Endodermal cell (in vitro differentiated cells): ENCODE measurements around the gene LSM3. TPM values are rescaled to one million over a fixed set of nuclear protein-coding genes. Genes with fewer than 3 reads are reported as not detected.

Experiments used
- DNase-seq: peaks from one replicate; pipeline ENCODE4 v3.0.0-alpha.2; 2017
- H3K27ac ChIP-seq: 2 replicates; pipeline ENCODE4 v1.5.1; 2013; ENCODE audit warnings: mild to moderate bottlenecking, low read depth, low read length, moderate library complexity
- H3K27me3 ChIP-seq: 2 replicates; pipeline ENCODE4 v1.6.1; 2013; ENCODE audit warnings: mild to moderate bottlenecking, low read length, moderate library complexity; ENCODE audit not compliant: insufficient read depth, control insufficient read depth, poor library complexity, severe bottlenecking
- H3K36me3 ChIP-seq: 2 replicates; pipeline ENCODE4 v1.7.0; 2013; ENCODE audit warnings: mild to moderate bottlenecking, low read length, moderate library complexity; ENCODE audit not compliant: control insufficient read depth, insufficient read depth
- H3K4me1 ChIP-seq: one replicate; pipeline ENCODE4 v1.7.0; 2013; ENCODE audit warnings: low read length; ENCODE audit not compliant: control insufficient read depth, insufficient read depth
- H3K4me3 ChIP-seq: 2 replicates; pipeline ENCODE4 v1.5.1; 2013; ENCODE audit warnings: mild to moderate bottlenecking, low read length, moderate library complexity
- H3K9ac ChIP-seq: 2 replicates; pipeline ENCODE4 v1.6.1; 2013; ENCODE audit warnings: mild to moderate bottlenecking, low read length, moderate library complexity; ENCODE audit not compliant: poor library complexity, severe bottlenecking; ENCODE audit errors: extremely low read depth
- H3K9me3 ChIP-seq: 2 replicates; pipeline ENCODE4 v1.6.1; 2013; ENCODE audit warnings: mild to moderate bottlenecking, low read length, moderate library complexity; ENCODE audit not compliant: control insufficient read depth
- H3K27ac Mint-ChIP-seq: 2 replicates; pipeline ENCODE4 v1.8.0; 2020; ENCODE audit warnings: mixed read lengths
- H3K27me3 Mint-ChIP-seq: 2 replicates; pipeline ENCODE4 v1.8.0; 2021; ENCODE audit warnings: mild to moderate bottlenecking, mixed read lengths; ENCODE audit not compliant: insufficient read depth
- H3K36me3 Mint-ChIP-seq: 2 replicates; pipeline ENCODE4 v1.8.0; 2020; ENCODE audit warnings: low read depth, mixed read lengths
- H3K4me1 Mint-ChIP-seq: 2 replicates; pipeline ENCODE4 v1.8.0; 2020; ENCODE audit warnings: mixed read lengths
- H3K4me3 Mint-ChIP-seq: 2 replicates; pipeline ENCODE4 v1.8.0; 2020; ENCODE audit warnings: mild to moderate bottlenecking, moderate library complexity, mixed read lengths
- H3K9me3 Mint-ChIP-seq: 2 replicates; pipeline ENCODE4 v1.8.0; 2020; ENCODE audit warnings: mild to moderate bottlenecking, mixed read lengths
- WGBS, 2 experiments: methylation state at CpG; one replicate each; pipeline versions ENCODE4 v1.1.5 to v1.1.7; 2013; ENCODE audit warnings: missing lambda C conversion rate in 2 of 2, mixed read lengths in 1 of 2; ENCODE audit not compliant: insufficient coverage in 1 of 2, insufficient read length in 1 of 2; 5-methylcytosine and 5-hydroxymethylcytosine counted together
- total RNA-seq, 2 donors: library from RNA; stranded (reverse); fragmentation: NEBNext Ultra II Directional in 1 of 2; extraction: Animal tissue kit (Norgen Biotek cat#: 25700) in 1 of 2; gene quantifications; 2 replicates in 1 of 2; 3 replicates in 1 of 2; pipeline ENCODE4 v1.2.1, GENCODE V29; 2021
- TF ChIP-seq, protein P1 (sequence below): fragments of 200-600 bp; sonication (generic); conservative IDR thresholded peaks from 2 replicates; pipeline ENCODE4 v1.5.0; 2021; ENCODE audit warnings: antibody characterized with exemption, mild to moderate bottlenecking

The LSM3 gene
- total RNA-seq, 2 donors from 2014 or later: 18.1 to 19.7 TPM

DNA sequence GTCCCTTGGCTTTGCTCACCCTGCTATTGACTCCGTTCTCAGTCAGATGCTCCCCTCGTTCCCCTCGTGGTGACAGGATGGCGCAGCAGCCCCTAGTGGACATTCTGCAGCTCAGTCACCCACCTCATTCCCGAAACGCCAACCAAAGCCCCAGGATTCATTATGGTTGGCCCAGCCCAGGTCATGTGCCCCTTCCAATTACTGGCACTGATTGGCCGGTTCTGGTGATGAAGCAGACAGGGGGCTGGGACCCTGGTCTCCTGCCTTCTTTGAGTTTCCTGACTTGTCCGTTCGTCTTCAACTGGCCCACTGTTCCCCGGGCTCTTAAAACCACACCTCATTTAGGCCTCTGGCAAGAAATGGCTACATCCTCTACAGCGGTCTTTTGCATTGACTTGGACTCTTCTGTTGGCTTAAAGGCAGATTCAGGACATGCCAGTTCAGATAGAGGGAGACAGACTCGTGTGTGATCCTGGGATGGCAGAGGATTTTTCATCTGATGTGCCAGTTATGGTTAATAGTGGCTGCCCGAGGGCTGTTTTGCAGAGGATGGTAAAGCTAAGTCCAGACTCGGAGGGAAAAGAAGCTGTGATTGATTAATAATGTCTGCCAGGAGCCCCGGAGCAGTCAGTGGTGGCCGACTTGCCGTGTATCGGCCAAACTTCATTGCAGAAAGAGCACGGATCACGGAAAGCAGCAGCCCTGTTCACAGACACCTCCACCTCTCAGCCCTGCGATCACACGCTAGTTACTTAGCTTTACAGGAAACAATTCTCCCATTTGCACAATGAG is 37.8 kb downstream of the LSM3 start:
- Mint-ChIP-seq H3K4me3 (peak overlapping the region; percentile 60), H3K27ac (peak overlapping the region; percentile 80), H3K4me1 (no peaks in the 10 kb centered on the region), H3K9me3 (peaks cover 31% of the 10 kb centered on the region), H3K36me3 (no peaks in the 10 kb centered on the region), H3K27me3 (peaks cover 21% of the 10 kb centered on the region)
- TF ChIP-seq, protein P1, sequence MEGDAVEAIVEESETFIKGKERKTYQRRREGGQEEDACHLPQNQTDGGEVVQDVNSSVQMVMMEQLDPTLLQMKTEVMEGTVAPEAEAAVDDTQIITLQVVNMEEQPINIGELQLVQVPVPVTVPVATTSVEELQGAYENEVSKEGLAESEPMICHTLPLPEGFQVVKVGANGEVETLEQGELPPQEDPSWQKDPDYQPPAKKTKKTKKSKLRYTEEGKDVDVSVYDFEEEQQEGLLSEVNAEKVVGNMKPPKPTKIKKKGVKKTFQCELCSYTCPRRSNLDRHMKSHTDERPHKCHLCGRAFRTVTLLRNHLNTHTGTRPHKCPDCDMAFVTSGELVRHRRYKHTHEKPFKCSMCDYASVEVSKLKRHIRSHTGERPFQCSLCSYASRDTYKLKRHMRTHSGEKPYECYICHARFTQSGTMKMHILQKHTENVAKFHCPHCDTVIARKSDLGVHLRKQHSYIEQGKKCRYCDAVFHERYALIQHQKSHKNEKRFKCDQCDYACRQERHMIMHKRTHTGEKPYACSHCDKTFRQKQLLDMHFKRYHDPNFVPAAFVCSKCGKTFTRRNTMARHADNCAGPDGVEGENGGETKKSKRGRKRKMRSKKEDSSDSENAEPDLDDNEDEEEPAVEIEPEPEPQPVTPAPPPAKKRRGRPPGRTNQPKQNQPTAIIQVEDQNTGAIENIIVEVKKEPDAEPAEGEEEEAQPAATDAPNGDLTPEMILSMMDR: peak; percentile 89
- WGBS, 2 experiments: 67 to 79% methylated on average over 15 to 22 of the region's 22 CpGs
- Histone ChIP-seq H3K27me3 (peaks cover 9% of the 10 kb centered on the region), H3K27ac (no peak overlapping the region), H3K4me3 (no peak overlapping the region), H3K36me3 (no peaks in the 10 kb centered on the region), H3K4me1 (no peaks in the 10 kb centered on the region), H3K9me3 (peaks cover 23% of the 10 kb centered on the region), H3K9ac (no peak overlapping the region)
- peak; percentile 95 for DNase-seq

DNA sequence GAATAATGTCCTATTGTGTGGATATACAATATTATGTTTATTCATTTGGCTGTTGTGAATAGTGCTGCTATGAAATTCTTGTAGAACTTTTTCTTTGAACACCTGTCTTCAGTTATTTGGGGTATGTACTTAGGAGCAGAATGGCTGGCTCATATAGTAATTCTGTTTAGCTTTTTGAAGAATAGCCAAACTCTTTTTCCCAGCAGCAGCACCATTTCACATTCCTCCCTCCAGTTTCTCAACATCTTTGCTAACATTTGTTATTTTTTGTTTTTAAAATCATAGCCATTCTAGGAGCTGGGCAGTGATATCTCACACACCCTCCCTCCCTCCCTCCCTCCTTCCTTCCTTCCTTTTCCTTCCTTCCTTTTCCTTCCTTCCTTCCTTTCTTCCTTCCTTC is 39.7 kb downstream of the LSM3 start:
- Histone ChIP-seq H3K27me3 (peaks cover 17% of the 10 kb centered on the region), H3K4me3 (no peak overlapping the region), H3K4me1 (no peaks in the 10 kb centered on the region), H3K9me3 (peaks cover 29% of the 10 kb centered on the region), H3K27ac (no peak overlapping the region), H3K36me3 (no peaks in the 10 kb centered on the region), H3K9ac (no peak overlapping the region)
- H3K36me3 Mint-ChIP-seq: no peaks in the 10 kb centered on the region
- H3K4me1 Mint-ChIP-seq: no peaks in the 10 kb centered on the region
- H3K4me3 Mint-ChIP-seq: no peak overlapping the region
- peaks cover 30% of the 10 kb centered on the region for H3K27me3 Mint-ChIP-seq
- TF ChIP-seq, protein P1: no peak
- peaks cover 45% of the 10 kb centered on the region for H3K9me3 Mint-ChIP-seq
- DNase-seq: no peak
- no peak overlapping the region for H3K27ac Mint-ChIP-seq

DNA sequence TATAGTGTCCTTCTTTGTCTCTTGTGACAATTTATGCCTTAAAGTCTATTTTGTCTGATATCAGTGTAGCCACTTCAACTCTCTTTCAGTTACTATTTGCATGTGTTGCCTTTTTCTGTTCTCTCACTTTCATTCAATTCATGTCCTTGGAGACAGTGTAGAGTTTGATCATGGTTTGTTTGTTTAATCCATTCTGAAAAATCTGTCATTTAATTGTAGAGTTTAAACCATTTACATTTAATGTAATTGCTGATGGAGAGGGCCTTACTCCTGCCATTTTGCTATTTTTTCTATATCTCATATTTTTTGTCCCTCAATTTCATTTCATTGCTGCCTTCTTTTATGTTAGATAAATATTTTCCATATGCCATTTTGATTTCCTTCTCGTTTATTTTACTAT is 42.3 kb downstream of the LSM3 start:
- no peak overlapping the region for H3K27ac Mint-ChIP-seq
- peaks cover 45% of the 10 kb centered on the region for H3K9me3 Mint-ChIP-seq
- Histone ChIP-seq H3K36me3 (no peaks in the 10 kb centered on the region), H3K4me1 (no peaks in the 10 kb centered on the region), H3K27ac (no peak overlapping the region), H3K9me3 (peaks cover 29% of the 10 kb centered on the region), H3K9ac (no peak overlapping the region), H3K4me3 (no peak overlapping the region), H3K27me3 (peaks cover 32% of the 10 kb centered on the region)
- H3K27me3 Mint-ChIP-seq: peaks cover 48% of the 10 kb centered on the region
- no CpG with 5 or more reads among the region's 1 CpG for WGBS, 2 experiments
- no peaks in the 10 kb centered on the region for H3K4me1 Mint-ChIP-seq
- no peak for DNase-seq
- H3K4me3 Mint-ChIP-seq: no peak overlapping the region
- TF ChIP-seq, protein P1: no peak
- no peaks in the 10 kb centered on the region for H3K36me3 Mint-ChIP-seq
